NOMO-1 treated with DMSO at 0.1 percent for 48 hours (cell line): ENCODE measurements around the gene CHST11.

ENCODE experiments used
- DNase-seq: peaks from one replicate; lab custom pipeline; 2025; ENCODE audit not compliant: unreplicated experiment; lab: John Stamatoyannopoulos, UW

The CHST11 gene

DNA sequence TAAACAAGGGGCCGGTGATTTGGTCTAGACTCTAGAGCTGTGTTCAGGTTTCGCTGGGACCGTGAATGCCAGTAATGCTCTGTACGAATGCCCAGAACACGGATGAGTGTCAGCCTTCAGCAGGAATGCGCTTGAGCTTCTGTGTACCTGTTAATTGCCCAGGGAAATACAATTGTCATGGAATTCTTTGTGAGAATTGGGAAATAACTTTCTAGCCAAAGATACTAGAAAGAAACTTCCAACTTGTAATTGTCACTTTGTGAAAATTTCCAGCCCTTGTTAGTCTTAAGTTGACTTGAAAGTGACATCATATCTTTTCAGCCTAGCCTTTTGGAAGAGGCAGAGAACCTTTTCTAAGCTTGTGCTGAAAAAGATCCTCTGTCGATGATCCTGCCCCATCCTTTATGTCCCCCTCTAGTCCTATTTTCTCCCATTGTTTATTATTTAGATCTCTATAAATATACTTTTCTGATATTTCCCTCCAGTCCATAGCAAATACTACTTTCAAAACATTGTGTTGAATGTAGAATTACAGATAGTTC is 2.7 kb downstream of the CHST11 start:
- no peak for DNase-seq

DNA sequence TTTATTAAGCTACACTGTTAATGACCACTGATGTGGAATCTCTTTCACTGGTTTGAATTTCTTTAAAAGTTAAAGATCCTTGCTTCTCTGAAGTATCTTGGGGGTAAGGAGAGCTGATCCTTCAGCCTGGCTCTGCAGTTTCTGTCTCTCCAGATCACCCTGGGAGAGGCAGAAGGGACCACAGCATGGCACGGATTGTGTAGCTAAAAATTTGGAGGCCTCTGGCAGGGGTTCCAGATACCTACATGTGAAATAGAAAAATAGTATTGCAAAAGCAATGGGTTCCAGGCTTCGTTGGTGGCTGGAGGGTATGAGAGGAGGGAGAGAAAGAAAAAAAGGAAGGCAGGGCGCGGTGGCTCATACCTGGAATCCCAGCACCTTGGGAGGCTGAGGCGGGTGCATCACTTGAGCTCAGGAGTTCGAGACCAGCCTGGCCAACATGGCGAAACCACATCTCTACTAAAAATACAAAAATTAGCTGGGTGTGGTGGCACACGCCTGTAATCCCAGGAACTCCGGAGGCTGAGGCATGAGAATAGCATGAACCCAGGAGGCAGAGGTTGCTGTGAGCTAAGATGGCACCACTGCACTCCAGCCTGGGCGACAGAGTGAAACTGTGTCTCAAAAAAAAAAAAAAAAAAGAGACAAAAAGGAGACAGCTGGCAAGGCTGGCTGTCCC is 3.4 kb downstream of the CHST11 start:
- peak; percentile 16 for DNase-seq

DNA sequence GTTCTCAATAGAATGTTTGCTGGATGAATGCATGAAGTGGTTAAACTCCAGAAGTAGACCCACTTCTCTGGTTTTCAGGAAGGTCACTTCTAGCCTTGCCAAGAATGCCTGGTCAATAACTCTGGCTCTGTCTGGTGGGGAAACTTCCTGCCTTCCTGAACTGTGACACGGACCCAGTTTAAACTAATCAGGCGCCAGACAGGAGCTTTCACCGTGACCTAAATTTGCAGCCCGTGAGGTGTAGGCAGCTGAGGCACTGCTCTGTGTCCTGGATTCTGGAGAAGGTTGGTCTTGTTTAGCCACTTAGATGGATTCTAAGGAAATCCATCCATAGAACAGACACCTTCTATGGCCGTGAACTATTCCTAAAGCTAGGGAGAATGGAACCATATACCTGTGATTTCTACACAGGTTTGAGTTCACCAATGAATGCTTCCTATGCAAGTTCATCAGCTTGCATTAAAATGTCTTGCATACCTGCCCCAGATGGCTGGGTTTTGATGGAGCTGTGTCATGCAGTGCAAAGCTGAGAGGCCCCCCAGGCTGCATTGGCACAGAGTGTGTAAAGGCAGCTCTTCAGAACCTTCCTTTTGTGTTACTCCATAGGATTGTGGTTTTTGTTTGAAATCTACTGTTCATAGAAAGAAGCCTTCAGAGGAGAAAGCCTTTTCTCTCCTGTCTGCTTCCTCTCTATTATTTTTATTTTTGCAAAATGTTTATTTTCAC is 4.4 kb downstream of the CHST11 start:
- no peak for DNase-seq

DNA sequence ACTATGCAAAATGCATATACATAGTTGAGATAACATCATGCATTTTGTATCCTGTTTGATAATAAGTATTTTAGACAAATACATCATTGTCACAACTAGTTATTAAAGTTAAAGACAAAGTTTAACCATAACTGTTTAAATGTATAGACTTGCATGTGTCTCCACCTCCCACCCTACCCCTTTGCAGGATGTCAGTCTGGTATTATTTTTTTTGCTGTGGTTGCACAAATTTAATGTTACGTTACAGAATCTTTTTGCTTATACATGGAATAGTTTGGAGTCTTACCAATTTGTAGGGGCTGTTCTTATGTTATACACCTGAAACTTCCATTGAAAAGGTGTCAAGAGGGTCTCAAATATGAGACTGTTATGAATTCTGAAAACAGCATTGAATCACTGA is 5.6 kb downstream of the CHST11 start:
- DNase-seq: no peak

DNA sequence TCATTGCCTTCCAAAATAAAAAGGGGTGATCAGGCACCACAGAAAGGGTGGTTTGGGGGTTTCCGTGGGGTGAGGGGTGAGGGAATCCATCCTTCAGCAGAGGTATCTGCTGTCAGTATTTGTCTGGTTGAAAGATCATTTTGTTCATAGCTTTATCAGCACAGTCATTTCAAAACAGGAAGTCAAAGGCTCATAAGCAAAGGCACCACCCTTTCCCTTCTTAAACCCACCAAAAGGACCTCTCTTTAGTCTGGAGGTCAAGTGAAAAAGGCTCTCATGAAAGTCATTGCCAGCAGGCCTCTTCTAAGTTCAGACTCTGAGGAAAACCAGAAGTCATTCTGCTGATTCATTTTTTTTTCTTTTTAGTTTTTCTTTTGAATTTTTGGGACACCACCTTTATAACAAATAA is 6.2 kb downstream of the CHST11 start:
- peak; percentile 89 for DNase-seq

DNA sequence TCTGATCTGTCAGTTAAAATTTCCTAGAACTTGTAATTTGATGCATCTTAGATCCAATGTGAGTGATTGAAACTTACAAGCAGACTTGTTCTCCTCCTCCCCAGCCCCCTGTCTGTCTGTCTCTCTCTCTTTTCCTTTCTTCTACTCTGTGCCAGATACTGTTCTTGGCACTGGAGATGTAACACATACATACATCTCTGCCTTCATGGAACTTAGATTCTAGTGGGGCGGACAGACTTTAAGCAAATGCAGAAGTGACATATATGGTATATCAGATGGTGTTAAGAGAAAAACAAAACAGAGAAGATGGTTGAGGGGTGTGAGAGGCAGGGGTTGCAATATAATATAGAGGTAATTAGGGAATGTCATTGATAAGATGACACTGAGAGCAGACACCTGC is 6.6 kb downstream of the CHST11 start:
- DNase-seq: no peak

DNA sequence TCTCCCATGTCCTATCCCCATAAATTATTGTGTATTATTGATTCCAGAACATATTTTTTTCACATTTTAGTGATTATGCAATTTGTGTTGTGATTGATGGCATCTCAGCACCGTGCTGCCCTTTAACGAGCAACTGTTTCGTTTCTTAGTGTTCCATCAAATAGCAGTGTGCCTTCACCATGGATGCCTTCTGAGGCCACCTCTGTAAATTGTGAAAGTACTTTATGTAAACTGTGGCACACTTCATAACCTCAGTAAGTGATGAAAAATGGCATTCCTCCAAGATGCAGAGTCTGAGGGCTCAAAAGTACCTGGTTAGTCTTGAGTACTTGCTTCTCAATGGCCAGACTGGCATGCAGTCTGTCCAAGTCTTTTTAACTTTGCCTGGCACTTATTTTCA is 8.2 kb downstream of the CHST11 start:
- no peak for DNase-seq

DNA sequence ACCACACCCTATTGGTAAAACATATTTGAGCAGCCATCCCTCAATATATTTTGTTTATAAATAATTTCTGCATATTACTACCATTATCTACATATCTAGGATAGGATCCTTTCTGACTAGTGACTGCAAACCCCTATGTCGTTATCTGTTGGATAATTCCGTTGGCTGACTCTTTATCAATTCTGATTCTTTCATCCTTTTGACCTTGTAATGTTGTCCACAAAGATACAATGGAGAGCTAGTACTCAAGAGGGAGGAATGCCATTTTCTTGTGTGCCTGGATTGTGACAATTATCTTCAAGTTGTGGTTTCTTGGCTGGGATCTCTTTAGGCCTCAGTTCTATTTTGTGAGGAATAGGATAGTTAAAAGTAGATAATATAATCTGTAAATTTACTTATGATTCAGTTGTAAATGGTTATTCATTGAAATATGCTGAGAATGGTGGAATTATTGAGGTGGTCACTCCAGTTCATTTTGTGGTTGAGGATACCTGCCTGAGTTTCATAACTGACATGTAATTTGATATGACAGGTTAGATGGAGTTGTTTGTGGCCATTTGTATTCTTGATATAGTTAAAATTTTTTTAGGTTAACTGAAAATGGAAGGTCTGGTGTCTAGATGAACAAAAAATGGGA is 10.1 kb downstream of the CHST11 start:
- DNase-seq: no peak

DNA sequence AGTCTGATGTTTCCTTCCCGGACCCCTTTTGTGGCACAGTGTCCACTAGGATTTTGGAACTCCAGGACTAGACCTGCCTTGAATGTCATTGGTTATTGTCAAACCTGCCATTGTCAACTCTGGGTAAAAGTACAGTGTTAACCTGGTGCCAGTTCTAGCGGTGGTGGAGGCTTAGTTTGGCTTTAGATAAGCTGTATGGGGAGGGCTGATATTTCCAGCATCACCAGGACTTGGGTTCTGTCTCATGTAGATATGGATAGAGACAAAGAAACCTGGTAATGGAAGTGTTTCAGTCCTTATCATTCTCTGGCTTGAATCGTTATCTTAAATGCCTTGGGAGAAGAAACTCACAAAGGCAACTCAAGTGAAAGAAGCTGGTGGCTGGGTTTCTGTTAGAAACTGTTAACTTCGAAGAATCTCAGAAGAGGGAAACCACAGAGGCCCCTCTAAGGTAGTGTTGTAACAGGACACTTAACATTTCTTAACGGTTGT is 10.6 kb downstream of the CHST11 start:
- DNase-seq: peak; percentile 69

DNA sequence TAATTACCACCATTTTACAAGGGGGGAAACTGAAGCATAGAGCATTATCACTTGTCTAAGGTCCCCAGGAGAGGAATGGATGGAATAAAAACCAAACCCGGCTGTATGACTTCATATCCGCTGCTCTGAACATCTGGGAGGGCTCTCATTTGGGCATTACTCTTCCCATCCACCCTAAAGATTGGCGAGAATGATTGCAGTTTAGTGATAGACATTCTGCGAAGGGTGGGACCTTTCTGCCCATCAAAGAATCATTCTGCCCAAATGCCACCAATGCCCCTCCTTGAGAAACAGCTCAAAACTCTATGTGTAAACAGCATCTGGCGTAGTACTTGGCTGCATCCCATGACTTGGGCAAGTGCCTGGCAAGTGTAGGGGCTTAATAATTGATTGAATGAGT is 11.6 kb downstream of the CHST11 start:
- no peak for DNase-seq

DNA sequence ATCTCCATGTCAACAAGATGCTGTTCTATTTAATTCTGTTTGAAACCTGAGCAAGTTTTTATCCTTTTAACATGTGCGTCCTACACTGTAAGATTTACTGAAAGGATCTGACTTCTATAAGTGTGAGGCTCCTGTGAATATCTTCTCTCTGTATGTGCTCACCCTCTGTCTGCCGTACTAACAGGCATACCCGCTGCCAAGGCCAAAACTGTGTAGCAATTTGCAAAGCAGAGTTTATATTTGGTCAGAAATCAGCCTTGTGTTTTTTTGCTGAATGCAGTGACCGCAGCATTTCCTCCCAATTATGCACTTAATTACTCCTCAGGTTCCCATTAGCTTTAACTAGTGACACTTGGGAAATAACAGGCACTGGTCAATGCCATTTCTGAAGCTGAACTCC is 12.3 kb downstream of the CHST11 start:
- peak; percentile 91 for DNase-seq

DNA sequence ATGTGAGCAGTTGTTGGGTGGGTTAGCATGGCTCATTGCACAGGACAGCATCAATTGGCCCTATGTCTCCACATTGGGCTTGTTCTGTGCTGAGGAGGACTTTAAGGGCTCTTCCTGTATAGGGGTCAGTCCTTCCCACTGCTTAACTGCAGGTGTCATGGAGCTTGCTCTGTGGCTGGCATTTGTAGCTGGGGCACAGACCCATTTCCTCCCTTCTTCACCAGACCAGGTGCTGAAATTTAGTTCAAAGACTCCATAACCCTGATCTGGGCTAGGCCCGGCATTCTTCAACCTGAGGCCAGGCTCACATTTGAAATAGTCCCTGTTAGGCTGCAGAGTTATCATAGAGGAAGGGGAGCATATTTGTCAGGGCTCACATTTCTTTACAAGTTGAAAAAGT is 12.8 kb downstream of the CHST11 start:
- DNase-seq: no peak

DNA sequence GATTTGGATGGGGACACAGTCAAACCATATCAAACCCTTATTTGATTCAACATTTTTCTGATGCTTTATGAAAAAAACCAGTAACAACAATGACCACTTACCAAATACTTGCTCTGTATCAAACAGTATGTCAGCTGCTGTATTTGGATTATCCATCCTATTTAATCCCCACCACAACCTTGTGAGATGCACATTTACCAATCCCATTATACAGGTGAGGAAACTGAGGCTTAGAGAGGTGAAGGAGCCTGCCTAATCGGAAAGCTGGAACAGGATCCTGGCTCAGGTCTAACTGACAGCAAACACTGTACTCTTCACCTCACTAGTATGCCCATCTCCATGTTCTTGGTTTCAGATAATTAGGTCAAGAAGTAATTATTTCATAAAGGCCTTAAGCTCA is 13.8 kb downstream of the CHST11 start:
- no peak for DNase-seq

DNA sequence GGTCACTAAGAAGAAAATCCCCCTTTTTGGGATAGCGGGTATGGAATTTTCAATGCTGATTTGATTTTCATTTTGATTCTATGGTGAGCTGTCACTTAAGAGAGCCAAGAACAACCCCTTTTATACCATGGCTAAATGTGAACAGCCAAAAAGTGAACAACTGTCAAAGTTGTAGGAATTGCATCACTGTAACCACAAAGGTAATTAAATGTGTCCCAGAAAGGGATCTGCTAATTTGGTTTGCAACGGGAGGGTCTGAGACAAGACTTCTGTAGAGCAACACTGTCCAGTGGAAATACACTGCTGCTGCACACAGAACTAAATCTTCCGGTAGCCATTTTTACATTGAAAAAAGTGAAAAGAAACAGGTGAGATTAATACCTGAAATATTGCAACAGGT is 14.6 kb downstream of the CHST11 start:
- DNase-seq: peak; percentile 93

DNA sequence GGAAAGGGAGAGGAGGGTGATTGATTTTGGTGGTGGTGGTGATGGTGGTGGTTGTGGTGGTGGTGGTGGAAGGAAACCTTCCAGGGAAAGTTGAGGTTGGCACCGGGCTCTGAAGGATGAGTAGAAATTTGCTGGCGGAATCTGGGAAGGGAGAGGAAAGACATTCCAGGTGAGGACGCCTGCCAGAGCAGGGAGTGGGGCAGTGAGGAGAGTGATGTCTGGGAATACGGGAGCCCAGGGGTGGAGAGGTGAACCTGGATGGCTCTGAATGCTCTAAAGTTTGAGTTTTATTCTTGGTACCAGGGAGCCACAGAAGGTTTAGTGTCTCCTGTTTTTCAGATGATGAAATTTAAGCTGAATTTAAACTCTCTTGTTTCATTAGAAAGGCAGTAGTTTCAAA is 16.0 kb downstream of the CHST11 start:
- DNase-seq: no peak

DNA sequence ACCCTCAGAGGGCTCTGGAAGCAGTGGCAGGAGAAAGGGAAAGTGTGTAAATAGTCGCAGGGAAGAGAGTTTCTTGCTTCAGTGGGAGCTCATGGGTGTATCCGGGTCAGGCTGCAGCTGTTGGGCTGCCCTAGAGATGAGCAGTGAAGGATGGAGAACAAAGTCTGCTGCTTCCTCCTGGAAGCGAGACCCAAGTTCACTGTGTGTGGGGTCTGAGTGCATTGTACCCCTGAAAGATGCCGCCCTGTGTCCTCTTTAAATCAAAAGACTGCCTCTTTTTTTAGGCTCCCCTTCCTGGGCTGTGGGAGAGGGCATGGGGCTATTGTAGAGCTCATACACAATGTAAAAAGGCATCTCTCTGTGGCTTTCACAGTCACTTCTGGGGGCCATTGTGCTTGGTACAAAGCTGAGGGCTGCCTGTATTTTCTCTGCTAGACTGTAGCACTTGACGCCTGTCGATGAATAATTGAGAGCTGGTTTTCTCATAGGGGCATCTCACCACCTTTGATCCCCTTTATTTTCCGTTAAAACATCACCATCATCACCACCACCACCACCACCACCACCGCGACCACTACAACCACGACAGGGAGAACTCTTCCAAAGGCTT is 16.7 kb downstream of the CHST11 start:
- no peak for DNase-seq

DNA sequence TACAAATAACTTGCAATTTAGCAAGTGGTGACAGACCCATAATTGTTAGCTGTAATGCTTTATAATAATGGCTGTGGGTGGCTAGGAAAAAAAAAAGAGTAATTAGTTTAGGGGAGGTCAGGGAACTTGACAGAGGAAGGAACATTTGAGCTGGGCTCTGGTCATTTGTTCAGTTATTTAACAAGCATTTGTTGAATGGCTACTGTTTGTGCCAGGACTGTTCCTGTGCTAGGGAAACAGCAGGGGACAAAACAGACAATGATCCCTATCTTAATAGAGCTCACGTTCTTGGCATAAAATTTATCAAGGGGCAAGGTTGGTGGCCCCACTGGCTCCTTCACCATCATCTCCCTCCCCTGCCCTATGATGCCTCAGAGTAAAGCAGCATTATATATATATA is 18.5 kb downstream of the CHST11 start:
- no peak for DNase-seq

DNA sequence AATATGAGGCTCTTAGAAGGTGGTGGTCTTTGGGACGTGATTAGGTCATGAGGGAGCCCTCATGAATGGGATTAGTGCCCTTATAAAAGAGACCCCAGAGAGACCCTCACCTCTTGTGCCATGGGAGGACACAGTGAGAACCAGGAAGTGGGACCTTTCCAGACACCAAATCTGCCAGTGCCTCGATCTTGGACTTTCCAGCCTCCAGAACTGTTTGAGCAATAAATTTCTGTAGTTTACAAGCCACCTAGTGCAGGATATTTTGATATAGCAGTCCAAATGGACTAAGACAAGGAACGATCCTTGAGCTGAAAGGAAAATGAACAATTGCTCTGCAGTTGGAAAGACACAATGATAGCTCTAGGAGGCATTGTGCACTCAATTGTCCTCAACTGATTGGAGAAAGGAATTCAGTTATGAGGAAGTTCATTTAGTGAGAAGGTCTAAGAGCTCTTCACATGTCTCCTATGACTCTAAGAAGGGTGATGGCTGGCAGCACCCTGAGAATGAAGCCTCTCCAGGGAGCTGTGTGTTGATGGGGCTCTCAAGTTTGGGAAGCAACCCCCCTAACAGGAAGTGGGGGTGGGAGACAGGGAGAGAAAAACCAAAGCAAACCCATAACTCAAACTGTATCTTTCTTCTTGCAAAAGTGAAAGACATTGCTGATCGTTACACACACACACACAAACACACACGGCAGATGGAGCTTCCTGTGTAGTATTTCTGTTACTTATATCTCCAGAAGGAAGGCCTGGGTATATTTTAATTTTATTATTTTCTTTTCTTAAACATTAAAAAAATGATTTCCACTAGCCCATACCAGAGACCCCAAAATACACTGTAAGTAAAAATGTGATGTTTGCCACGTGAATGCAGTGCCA is 21.0 kb downstream of the CHST11 start:
- peak; percentile 50 for DNase-seq

DNA sequence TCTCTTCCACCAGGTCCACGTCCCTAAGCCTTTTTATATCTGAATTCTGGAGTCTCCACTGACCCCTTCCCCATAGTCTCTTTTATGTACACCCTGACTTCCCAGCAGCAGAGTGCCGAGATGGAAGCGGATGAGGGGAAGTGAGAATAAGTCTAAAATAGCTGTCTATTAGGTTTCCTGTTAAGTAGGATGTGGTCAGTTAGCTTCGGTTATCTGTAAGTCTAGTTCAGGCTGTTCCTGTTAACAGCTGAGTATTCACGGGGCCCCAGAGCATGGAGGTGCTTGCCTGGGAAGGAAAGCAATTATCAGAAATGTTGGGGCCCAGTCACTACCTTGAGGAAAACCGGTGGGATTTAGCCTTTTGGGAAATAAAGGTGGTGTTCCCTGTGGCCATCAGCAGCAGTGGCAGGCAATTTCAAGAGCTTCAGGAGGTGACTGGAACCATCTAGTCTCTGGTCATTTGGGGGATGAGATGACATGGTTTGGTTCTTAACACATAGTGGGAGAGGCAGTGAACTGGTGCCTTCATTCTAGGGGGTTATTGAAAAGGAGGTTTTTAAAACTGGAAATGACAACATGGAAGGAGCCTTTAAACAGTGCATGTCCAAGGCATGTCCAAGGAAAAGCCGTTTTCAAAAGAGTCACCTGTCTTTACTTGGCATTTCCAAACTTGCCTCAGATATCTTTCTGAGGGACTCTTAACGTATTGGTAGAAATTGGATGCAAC is 21.8 kb downstream of the CHST11 start:
- peak; percentile 96 for DNase-seq

DNA sequence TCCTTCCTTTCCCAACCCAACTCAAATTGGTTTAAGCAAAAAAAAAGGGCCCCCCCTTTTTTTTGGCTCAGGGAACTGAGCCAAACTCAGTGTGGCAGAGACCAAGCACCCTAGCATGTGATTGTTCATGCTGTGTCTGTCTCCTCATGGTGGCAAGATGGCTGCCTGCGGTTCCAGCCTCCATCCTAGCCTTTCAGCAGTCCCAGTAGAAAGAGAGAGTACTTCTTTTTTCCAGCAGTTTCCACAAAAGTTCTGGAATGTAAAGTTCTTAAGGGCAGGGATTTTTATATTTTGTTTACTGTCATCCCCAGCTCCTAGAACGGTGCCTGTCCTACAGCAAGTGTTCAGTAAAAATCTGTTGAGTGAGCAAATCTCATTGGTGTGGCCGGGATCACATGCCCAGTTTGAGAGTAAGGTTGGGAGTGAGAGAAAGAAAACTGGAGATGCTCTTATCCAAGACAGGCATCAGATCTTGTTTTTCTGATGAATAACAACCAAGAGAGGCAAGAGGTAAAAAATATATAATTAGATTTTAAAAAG is 22.4 kb downstream of the CHST11 start:
- no peak for DNase-seq
